Liver (tissue), 3 donors: ENCODE measurements around the gene GDF11.
A peak's percentile ranks its signal among the peaks of the same experiment; 100 is the strongest.

ENCODE experiments used
- CTCF ChIP-seq: fragments of 150-350 bp; IDR thresholded peaks from 2 replicates; pipeline ENCODE4 v1.5.1; 2017; ENCODE audit warnings: improper control_type of control experiment, low read depth, low read length; ENCODE audit not compliant: missing input control
- EGR1 ChIP-seq, 2 donors: IDR thresholded peaks; 2 replicates each; pipeline ENCODE4 v1.6.1; 2016 to 2018; ENCODE audit warnings: antibody characterized with exemption in 2 of 2, low read depth in 2 of 2
- FOXA1 ChIP-seq: IDR thresholded peaks from 2 replicates; pipeline ENCODE4 v1.6.1; 2016; ENCODE audit warnings: antibody characterized with exemption
- MAX ChIP-seq: IDR thresholded peaks from 2 replicates; pipeline ENCODE4 v1.6.1; 2016; ENCODE audit warnings: antibody characterized with exemption
- RAD21 ChIP-seq, 2 donors: IDR thresholded peaks; 2 replicates each; pipeline ENCODE4 v1.6.1; 2016; ENCODE audit warnings: antibody characterized with exemption in 2 of 2, mild to moderate bottlenecking in 2 of 2
- TAF1 ChIP-seq: conservative IDR thresholded peaks from 2 replicates; pipeline ENCODE4 v1.6.1; 2016; ENCODE audit warnings: antibody characterized with exemption, mild to moderate bottlenecking
- YY1 ChIP-seq: IDR thresholded peaks from 2 replicates; pipeline ENCODE4 v1.6.1; 2016; ENCODE audit warnings: antibody characterized with exemption, mild to moderate bottlenecking
- donor health status: healthy.
- donor health status: healthy.

- TF ChIP-seq MAX (peak; percentile 47), CTCF (no peak), TAF1 (peak; percentile 42), YY1 (peak; percentile 50), EGR1 (IDR thresholded peaks at IDR 0.05; ENCODE audit: low read depth in 2 of 2) (peak; percentile 71 to 81), RAD21 (IDR thresholded peaks at IDR 0.05) (no peak), FOXA1 (no peak)
Observed at GRCh38 chr12:55728939-55729818, 13.7 kb upstream of the GDF11 start, which contains the start of gene CD63.
